ENCODE results near the gene DHRS12. TPM values are rescaled to one million over a fixed set of nuclear protein-coding genes. Genes with fewer than 3 reads are reported as not detected.

Gene DHRS12
- total RNA-seq, 1 experiment from 2014 or later: 8.8 TPM

DNA sequence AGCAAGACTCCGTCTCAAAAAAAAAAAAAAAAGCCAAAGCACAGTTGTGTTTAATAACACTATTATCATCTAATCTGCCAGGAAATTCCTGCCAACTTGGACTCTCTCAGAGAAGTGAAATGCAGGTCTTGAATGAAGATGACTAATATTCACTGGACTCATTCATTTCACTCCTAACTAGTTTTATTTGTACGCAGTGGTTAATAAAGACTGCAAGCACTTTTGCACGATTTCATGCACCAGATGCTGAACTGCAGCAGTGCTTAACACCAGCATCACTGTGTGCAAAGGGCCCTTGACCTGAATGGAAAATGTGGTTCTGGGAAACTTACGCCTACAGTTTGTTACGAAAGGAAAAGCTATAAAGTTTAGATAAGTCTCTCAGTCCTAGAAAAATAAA is 63.3 kb downstream of the DHRS12 start:
- Histone ChIP-seq H4K91ac (ENCODE audit: insufficient read length, low read depth, low read length) (no peak overlapping the region), H4K5ac (ENCODE audit: insufficient read length, low read depth, low read length) (no peak overlapping the region), H4K20me1 (ENCODE audit: control insufficient read depth, insufficient read depth, insufficient read length) (peaks cover 2% of the 10 kb centered on the region), H4K8ac (replicated peaks; ENCODE audit: insufficient read length, low read depth, low read length) (no peak overlapping the region), H3K18ac (ENCODE audit: insufficient read length, low read depth, low read length) (no peak overlapping the region), H3T11ph (ENCODE audit: low read length) (no peak overlapping the region), H3K23ac (ENCODE audit: insufficient read length, low read depth, low read length) (no peak overlapping the region), H2AK5ac (ENCODE audit: insufficient read length, low read length) (no peak overlapping the region), H3K56ac (ENCODE audit: insufficient read length, low read depth, low read length) (no peak overlapping the region), H2BK15ac (ENCODE audit: low read depth, low read length) (no peak overlapping the region), H2AFZ (ENCODE audit: low read length) (no peak overlapping the region), H2BK20ac (ENCODE audit: low read depth, low read length, poor library complexity, severe bottlenecking) (no peak overlapping the region), H3K9me3 (ENCODE audit: control insufficient read depth, low read depth, low read length) (no peaks in the 10 kb centered on the region), H3K4me1 (ENCODE audit: insufficient read depth, low read length) (no peaks in the 10 kb centered on the region), H3K9ac (ENCODE audit: extremely low read depth, insufficient read length, low read length) (no peak overlapping the region), H3K79me1 (ENCODE audit: insufficient read depth, low read depth, low read length, poor library complexity, severe bottlenecking) (no peaks in the 10 kb centered on the region), H3K79me2 (ENCODE audit: insufficient read depth, low read length) (no peaks in the 10 kb centered on the region), H2BK12ac (ENCODE audit: insufficient read length, low read depth, low read length) (no peak overlapping the region), H3K4ac (ENCODE audit: low read depth, low read length) (no peak overlapping the region), H3K14ac (ENCODE audit: insufficient read depth, low read length) (no peak overlapping the region), H2BK5ac (ENCODE audit: insufficient read length, low read length) (no peak overlapping the region), H3K23me2 (ENCODE audit: insufficient read length, low read depth, low read length, poor library complexity, severe bottlenecking) (no peaks in the 10 kb centered on the region), H3K27ac (ENCODE audit: insufficient read length, low read depth, low read length) (no peak overlapping the region), H2BK120ac (ENCODE audit: low read depth, low read length, poor library complexity, severe bottlenecking) (no peak overlapping the region), H3K4me2 (ENCODE audit: insufficient read depth, insufficient read length, low read length) (no peak overlapping the region), H3K27me3 (ENCODE audit: insufficient read depth, low read length) (no peaks in the 10 kb centered on the region)
- no CpG with 5 or more reads among the region's 5 CpGs for WGBS (ENCODE audit: extremely low coverage, insufficient read length, low lambda C conversion rate)
- H3K27me3 Mint-ChIP-seq (ENCODE audit: low read depth): no peaks in the 10 kb centered on the region
- no peak overlapping the region for H3K27ac Mint-ChIP-seq
- H3K4me1 Mint-ChIP-seq: no peaks in the 10 kb centered on the region
- peaks cover 12 to 35% (median 30%) of the 10 kb centered on the region in 3 experiments; a peak in 6 of 7 replicates for H3K36me3 Mint-ChIP-seq (ENCODE audit: insufficient read depth in 1 of 3, low read depth in 3 of 3)
- no peak for DNase-seq
- H3K9me3 Mint-ChIP-seq: no peaks in the 10 kb centered on the region
- no peak overlapping the region for H3K4me3 Mint-ChIP-seq
- TF ChIP-seq, protein P1, sequence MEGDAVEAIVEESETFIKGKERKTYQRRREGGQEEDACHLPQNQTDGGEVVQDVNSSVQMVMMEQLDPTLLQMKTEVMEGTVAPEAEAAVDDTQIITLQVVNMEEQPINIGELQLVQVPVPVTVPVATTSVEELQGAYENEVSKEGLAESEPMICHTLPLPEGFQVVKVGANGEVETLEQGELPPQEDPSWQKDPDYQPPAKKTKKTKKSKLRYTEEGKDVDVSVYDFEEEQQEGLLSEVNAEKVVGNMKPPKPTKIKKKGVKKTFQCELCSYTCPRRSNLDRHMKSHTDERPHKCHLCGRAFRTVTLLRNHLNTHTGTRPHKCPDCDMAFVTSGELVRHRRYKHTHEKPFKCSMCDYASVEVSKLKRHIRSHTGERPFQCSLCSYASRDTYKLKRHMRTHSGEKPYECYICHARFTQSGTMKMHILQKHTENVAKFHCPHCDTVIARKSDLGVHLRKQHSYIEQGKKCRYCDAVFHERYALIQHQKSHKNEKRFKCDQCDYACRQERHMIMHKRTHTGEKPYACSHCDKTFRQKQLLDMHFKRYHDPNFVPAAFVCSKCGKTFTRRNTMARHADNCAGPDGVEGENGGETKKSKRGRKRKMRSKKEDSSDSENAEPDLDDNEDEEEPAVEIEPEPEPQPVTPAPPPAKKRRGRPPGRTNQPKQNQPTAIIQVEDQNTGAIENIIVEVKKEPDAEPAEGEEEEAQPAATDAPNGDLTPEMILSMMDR (conservative IDR thresholded peaks at IDR 0.05): no peak
